Panc1 (cell line): ENCODE measurements around the gene DZANK1. TPM values are rescaled to one million over a fixed set of nuclear protein-coding genes. Genes with fewer than 3 reads are reported as not detected.

Experiments
- ATAC-seq: fragments of 200-7000 bp; cut with Tn5 transposase; 2 replicates; pipeline ENCODE4 v1.9.1; 2020; ENCODE audit warnings: mild to moderate bottlenecking, moderate library complexity
- BruUV-seq: library from RNA; stranded (reverse); fragments of 400-500 nt; replicated peaks from 2 replicates; lab custom pipeline; 2021; lab: Mats Ljungman, UMichigan
- CTCF ChIA-PET: fragments of 300-600 bp; sonication (Branson Sonifier 250); formaldehyde crosslinking; loops from one replicate; lab custom pipeline; 2022; ENCODE audit warnings: antibody characterized with exemption; lab: Charles Lee
- POLR2A ChIA-PET: fragments of 300-600 bp; sonication (Branson Sonifier 250); formaldehyde crosslinking; loops from one replicate; lab custom pipeline; 2022; ENCODE audit warnings: antibody characterized with exemption; lab: Charles Lee
- DNase-seq: peaks from one replicate; pipeline ENCODE4 v3.0.0-alpha.2; 2010; ENCODE audit warnings: low read depth, low spot score
- H3K27ac ChIP-seq: 2 replicates; pipeline ENCODE4 v1.5.1; 2011; ENCODE audit warnings: mild to moderate bottlenecking, low read length, inconsistent platforms
- H3K27me3 ChIP-seq: fragments of 200-500 bp; sonication (Bioruptor generic); 2 replicates; pipeline ENCODE4 v1.6.0; 2014; ENCODE audit warnings: low read length, inconsistent platforms; ENCODE audit not compliant: control insufficient read depth, insufficient read depth
- H3K36me3 ChIP-seq: fragments of 200-500 bp; sonication (Bioruptor generic); 2 replicates; pipeline ENCODE4 v1.5.1; 2014; ENCODE audit warnings: inconsistent platforms, mild to moderate bottlenecking, low read length, moderate library complexity; ENCODE audit not compliant: control insufficient read depth, insufficient read depth
- H3K4me1 ChIP-seq: 2 replicates; pipeline ENCODE4 v1.5.1; 2011; ENCODE audit warnings: inconsistent platforms, mild to moderate bottlenecking, low read length, moderate library complexity; ENCODE audit not compliant: control insufficient read depth, insufficient read depth
- H3K4me3 ChIP-seq, 2 experiments: 2 replicates each; pipeline ENCODE4 v1.5.1; 2011 to 2012; ENCODE audit warnings: low read depth in 2 of 2, low read length in 2 of 2, mild to moderate bottlenecking in 2 of 2, inconsistent platforms in 1 of 2, moderate library complexity in 1 of 2
- H3K9me3 ChIP-seq: fragments of 200-500 bp; sonication (Bioruptor generic); 2 replicates; pipeline ENCODE4 v1.5.1; 2014; ENCODE audit warnings: low read depth, mild to moderate bottlenecking, inconsistent platforms, low read length, moderate library complexity; ENCODE audit not compliant: control insufficient read depth, insufficient read depth
- POLR2AphosphoS5 ChIP-seq: IDR thresholded peaks from 2 replicates; pipeline ENCODE4 v1.6.1; 2012; ENCODE audit warnings: mild to moderate bottlenecking, low read depth, low read length, moderate library complexity
- SIN3A ChIP-seq: IDR thresholded peaks from 2 replicates; pipeline ENCODE4 v1.6.1; 2012; ENCODE audit warnings: low read depth, mild to moderate bottlenecking, low read length, moderate library complexity, borderline replicate concordance; ENCODE audit not compliant: insufficient read depth
- TCF7L2 ChIP-seq: IDR thresholded peaks from 2 replicates; pipeline ENCODE4 v1.6.1; 2011; ENCODE audit warnings: mild to moderate bottlenecking, low read depth, low read length, inconsistent platforms
- in situ Hi-C: cut with HindIII; loops from 2 replicates; pipeline ENCODE4 v1.10.0; 2016; ENCODE audit warnings: low sequenced_read_pairs, low pct_unique_long_range_greater_than_20kb
- intact Hi-C: fragments of 100-400 bp; cut with micrococcal nuclease; formaldehyde crosslinking; loops from one replicate; pipeline ENCODE4 v1.10.0; 2022; ENCODE audit not compliant: unreplicated experiment
- total RNA-seq: library from RNA; stranded (reverse); gene quantifications from one replicate; pipeline ENCODE4 v1.2.1, GENCODE V29; 2021; ENCODE audit not compliant: unreplicated experiment
- TF ChIP-seq, protein P1 (sequence below), 2 experiments: IDR thresholded peaks; 2 replicates each; pipeline ENCODE4 v1.6.1; 2011 to 2012; ENCODE audit warnings: low read depth in 2 of 2, control low read depth in 1 of 2, low read length in 1 of 2, mild to moderate bottlenecking in 1 of 2, moderate library complexity in 1 of 2; ENCODE audit not compliant: insufficient read depth in 1 of 2
- TF ChIP-seq, protein P2 (sequence below): fragments of 450-650 bp; IDR thresholded peaks from 2 replicates; pipeline ENCODE4 v1.5.1; 2017; ENCODE audit warnings: mild to moderate bottlenecking

Gene DZANK1
- total RNA-seq, 1 experiment from 2014 or later, result 3.0 TPM

DNA sequence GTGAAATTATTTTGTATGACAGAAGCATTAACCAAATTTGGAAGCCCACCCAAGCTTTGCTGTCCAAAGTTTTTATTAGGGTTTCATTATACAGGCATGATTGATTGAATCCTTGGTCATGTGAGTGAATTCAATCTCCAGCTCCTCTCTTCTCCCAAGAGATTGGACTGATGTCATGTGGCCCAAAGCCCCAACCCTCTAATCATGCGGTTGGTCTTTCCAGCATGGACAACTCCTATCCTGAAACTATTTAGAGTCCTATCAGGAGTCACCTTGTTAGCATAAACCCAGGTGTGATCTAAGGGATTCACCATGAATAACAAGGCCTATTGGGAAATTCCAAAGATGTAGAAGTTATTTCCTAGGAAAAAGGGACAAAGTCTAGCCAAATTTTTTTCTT, 11.0 kb upstream of the DZANK1 start:
- CTCF ChIA-PET, result no interaction called here
- Histone ChIP-seq H3K36me3 (peaks cover 31% of the 10 kb centered on the region), H3K4me3 (no peak overlapping the region), H3K27ac (no peak overlapping the region), H3K9me3 (no peaks in the 10 kb centered on the region), H3K27me3 (no peaks in the 10 kb centered on the region), H3K4me1 (no peaks in the 10 kb centered on the region)
- POLR2A ChIA-PET, result no interaction called here
- in situ Hi-C loops (no loop called here), intact Hi-C loops (no loop called here)
- no peak for TF ChIP-seq TCF7L2
- TF ChIP-seq, protein P1, sequence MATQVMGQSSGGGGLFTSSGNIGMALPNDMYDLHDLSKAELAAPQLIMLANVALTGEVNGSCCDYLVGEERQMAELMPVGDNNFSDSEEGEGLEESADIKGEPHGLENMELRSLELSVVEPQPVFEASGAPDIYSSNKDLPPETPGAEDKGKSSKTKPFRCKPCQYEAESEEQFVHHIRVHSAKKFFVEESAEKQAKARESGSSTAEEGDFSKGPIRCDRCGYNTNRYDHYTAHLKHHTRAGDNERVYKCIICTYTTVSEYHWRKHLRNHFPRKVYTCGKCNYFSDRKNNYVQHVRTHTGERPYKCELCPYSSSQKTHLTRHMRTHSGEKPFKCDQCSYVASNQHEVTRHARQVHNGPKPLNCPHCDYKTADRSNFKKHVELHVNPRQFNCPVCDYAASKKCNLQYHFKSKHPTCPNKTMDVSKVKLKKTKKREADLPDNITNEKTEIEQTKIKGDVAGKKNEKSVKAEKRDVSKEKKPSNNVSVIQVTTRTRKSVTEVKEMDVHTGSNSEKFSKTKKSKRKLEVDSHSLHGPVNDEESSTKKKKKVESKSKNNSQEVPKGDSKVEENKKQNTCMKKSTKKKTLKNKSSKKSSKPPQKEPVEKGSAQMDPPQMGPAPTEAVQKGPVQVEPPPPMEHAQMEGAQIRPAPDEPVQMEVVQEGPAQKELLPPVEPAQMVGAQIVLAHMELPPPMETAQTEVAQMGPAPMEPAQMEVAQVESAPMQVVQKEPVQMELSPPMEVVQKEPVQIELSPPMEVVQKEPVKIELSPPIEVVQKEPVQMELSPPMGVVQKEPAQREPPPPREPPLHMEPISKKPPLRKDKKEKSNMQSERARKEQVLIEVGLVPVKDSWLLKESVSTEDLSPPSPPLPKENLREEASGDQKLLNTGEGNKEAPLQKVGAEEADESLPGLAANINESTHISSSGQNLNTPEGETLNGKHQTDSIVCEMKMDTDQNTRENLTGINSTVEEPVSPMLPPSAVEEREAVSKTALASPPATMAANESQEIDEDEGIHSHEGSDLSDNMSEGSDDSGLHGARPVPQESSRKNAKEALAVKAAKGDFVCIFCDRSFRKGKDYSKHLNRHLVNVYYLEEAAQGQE (IDR thresholded peaks at IDR 0.05; ENCODE audit: insufficient read depth in 1 of 2, low read depth in 2 of 2, low read length in 1 of 2), result no peak
- TF ChIP-seq, protein P2, sequence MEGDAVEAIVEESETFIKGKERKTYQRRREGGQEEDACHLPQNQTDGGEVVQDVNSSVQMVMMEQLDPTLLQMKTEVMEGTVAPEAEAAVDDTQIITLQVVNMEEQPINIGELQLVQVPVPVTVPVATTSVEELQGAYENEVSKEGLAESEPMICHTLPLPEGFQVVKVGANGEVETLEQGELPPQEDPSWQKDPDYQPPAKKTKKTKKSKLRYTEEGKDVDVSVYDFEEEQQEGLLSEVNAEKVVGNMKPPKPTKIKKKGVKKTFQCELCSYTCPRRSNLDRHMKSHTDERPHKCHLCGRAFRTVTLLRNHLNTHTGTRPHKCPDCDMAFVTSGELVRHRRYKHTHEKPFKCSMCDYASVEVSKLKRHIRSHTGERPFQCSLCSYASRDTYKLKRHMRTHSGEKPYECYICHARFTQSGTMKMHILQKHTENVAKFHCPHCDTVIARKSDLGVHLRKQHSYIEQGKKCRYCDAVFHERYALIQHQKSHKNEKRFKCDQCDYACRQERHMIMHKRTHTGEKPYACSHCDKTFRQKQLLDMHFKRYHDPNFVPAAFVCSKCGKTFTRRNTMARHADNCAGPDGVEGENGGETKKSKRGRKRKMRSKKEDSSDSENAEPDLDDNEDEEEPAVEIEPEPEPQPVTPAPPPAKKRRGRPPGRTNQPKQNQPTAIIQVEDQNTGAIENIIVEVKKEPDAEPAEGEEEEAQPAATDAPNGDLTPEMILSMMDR, result no peak
- no peak for TF ChIP-seq SIN3A
- TF ChIP-seq POLR2AphosphoS5, result no peak
- no peak for DNase-seq
- no peak for ATAC-seq
- no TSS peak for BruUV-seq

DNA sequence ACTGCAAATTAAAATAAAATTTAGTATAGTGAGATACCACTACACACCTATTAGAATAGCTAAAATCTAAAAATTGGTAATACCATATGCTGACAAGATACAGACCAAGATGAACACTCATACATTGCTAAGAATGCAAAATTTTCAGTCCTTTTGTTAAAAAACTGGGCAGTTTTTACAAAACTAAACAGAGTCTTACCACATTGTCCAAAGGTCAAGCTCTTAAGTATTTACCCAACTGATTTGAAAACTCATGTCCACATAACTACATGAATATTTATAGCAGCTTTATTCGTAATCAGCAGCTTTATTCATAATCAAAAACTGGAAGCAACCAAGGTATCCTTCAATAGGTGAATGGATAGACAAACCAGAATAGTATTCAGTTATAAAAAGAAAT, 10.4 kb upstream of the DZANK1 start:
- intact Hi-C loops (no loop called here), in situ Hi-C loops (no loop called here)
- CTCF ChIA-PET, result no interaction called here

More for the DNA sequence above, 10.4 kb upstream of the DZANK1 start:
- no peak overlapping the region for H3K4me3 ChIP-seq
- no peak overlapping the region for H3K27ac ChIP-seq
- no peaks in the 10 kb centered on the region for H3K27me3 ChIP-seq
- no peaks in the 10 kb centered on the region for H3K4me1 ChIP-seq
- H3K36me3 ChIP-seq, result peaks cover 29% of the 10 kb centered on the region
- TF ChIP-seq SIN3A, result no peak
- TF ChIP-seq, protein P2, result no peak
- TF ChIP-seq, protein P1 (IDR thresholded peaks at IDR 0.05; ENCODE audit: insufficient read depth in 1 of 2, low read depth in 2 of 2, low read length in 1 of 2), result no peak
- TF ChIP-seq POLR2AphosphoS5, result no peak
- TF ChIP-seq TCF7L2, result no peak
- BruUV-seq, result no TSS peak
- no peaks in the 10 kb centered on the region for H3K9me3 ChIP-seq
- ATAC-seq (no peak), DNase-seq (no peak)
- POLR2A ChIA-PET, result interaction anchor here (0.6 kb wide), 1 partner anchor 57 kb away, joined by 5 read pairs; no protein-coding TSS in a partner anchor
